Activated CD4-positive, alpha-beta T cell treated with anti-CD3 and anti-CD28 coated beads for 4 hours (primary cell): ENCODE measurements around the gene MVD.

Source experiments
- DNase-seq, 2 donors: peaks; one replicate each; pipeline ENCODE4 v3.0.0-alpha.2; 2020

MVD gene

GRCh38 chr16:88654363-88655052 lies 8.4 kb downstream of the MVD start:
- DNase-seq: no peak

- DNase-seq: no peak
Measured at GRCh38 chr16:88653596-88654362, 9.1 kb downstream of the MVD start.

GRCh38 chr16:88653101-88653500 lies 9.8 kb downstream of the MVD start:
- DNase-seq: no peak

- no peak for DNase-seq
Measured at GRCh38 chr16:88652762-88653063, 10.2 kb downstream of the MVD start.

- DNase-seq: no peak
Measured at GRCh38 chr16:88651989-88652761, 10.7 kb downstream of the MVD start.

GRCh38 chr16:88651276-88651988 lies 11.5 kb downstream of the MVD start:
- DNase-seq: peak; percentile 50 to 62

- peak; percentile 66 to 75 for DNase-seq
Measured at GRCh38 chr16:88650749-88651275, 12.1 kb downstream of the MVD start, which contains the start of gene CYBA. Gene CYBA (minus strand): TSS chr16:88651053. CDS start chr16:88651013, 40 bp downstream.

- DNase-seq: peak; percentile 18 to 27
Measured at GRCh38 chr16:88649924-88650748, 12.8 kb downstream of the MVD start.

GRCh38 chr16:88649195-88649923 lies 13.5 kb downstream of the MVD start:
- DNase-seq: no peak

- DNase-seq: no peak
Measured at GRCh38 chr16:88647178-88648070, 15.5 kb downstream of the MVD start.

GRCh38 chr16:88646345-88647034 lies 16.4 kb downstream of the MVD start:
- no peak for DNase-seq

- no peak for DNase-seq
Measured at GRCh38 chr16:88645941-88646340, 16.9 kb downstream of the MVD start.

- DNase-seq: no peak
Measured at GRCh38 chr16:88645455-88645854, 17.4 kb downstream of the MVD start.

GRCh38 chr16:88643644-88643932 lies 19.3 kb downstream of the MVD start:
- no peak for DNase-seq

- DNase-seq: no peak
Measured at GRCh38 chr16:88642881-88643643, 19.8 kb downstream of the MVD start.

GRCh38 chr16:88640498-88641247 lies 22.2 kb downstream of the MVD start:
- no peak for DNase-seq

- no peak for DNase-seq
Measured at GRCh38 chr16:88640039-88640495, 22.8 kb downstream of the MVD start.
